ENCODE data around the gene C12orf75. TPM values are rescaled to one million over a fixed set of nuclear protein-coding genes. Genes with fewer than 3 reads are reported as not detected.
"Not testable (repeated sequence)": the region's sequence is repeated elsewhere in the genome, so short reads cannot be mapped to it uniquely, and the experiment has no call there.

Gene C12orf75
- total and polyA plus RNA-seq, 12 donors, result 6.0 to 94.2 (median 10.3) TPM

GRCh38 chr12:105294886-105295479, 35.5 kb upstream of the C12orf75 start:
- no peaks in the 10 kb centered on the region for H3K4me1 ChIP-seq (replicated peaks in 1 of 2)
- no peak overlapping the region for H3K27ac ChIP-seq
- intact Hi-C loops (cut with DNase I), result no loop called here
- H3K36me3 ChIP-seq (replicated peaks in 1 of 2), result no peaks in the 10 kb centered on the region
- TF ChIP-seq POLR2A (IDR thresholded peaks at IDR 0.05), result no peak
- no peak for TF ChIP-seq CTCF (IDR thresholded peaks at IDR 0.05)
- no peaks in the 10 kb centered on the region for H3K27me3 ChIP-seq
- no peak overlapping the region for H3K4me3 ChIP-seq
- H3K9me3 ChIP-seq (replicated peaks in 1 of 3), result no peaks in the 10 kb centered on the region
- WGBS, 4 donors, result 81 to 83% (median 82%) methylated on average over 4 of the region's 4 CpGs
- DNase-seq, result no peak

- no peaks in the 10 kb centered on the region for H3K36me3 ChIP-seq (replicated peaks in 1 of 2)
- 52 to 61% (median 57%) methylated on average over 8 of the region's 8 CpGs for WGBS, 4 donors
- intact Hi-C loops (cut with DNase I), result no loop called here
- H3K27me3 ChIP-seq, result no peaks in the 10 kb centered on the region
- DNase-seq, result no peak
- H3K9me3 ChIP-seq (replicated peaks in 1 of 3), result no peaks in the 10 kb centered on the region
- no peak for TF ChIP-seq POLR2A (IDR thresholded peaks at IDR 0.05)
- H3K27ac ChIP-seq, result no peak overlapping the region
- H3K4me3 ChIP-seq, result no peak overlapping the region
- no peaks in the 10 kb centered on the region for H3K4me1 ChIP-seq (replicated peaks in 1 of 2)
Observed at GRCh38 chr12:105296116-105297089, 34.1 kb upstream of the C12orf75 start.

- no peaks in the 10 kb centered on the region for H3K36me3 ChIP-seq (replicated peaks in 1 of 2)
- H3K4me3 ChIP-seq, result no peak overlapping the region
- no peak overlapping the region for H3K27ac ChIP-seq
- DNase-seq, result no peak
- intact Hi-C loops (cut with DNase I), result no loop called here
- H3K4me1 ChIP-seq (replicated peaks in 1 of 2), result no peaks in the 10 kb centered on the region
- H3K27me3 ChIP-seq, result no peaks in the 10 kb centered on the region
- H3K9me3 ChIP-seq (replicated peaks in 1 of 3), result no peaks in the 10 kb centered on the region
- WGBS, 4 donors, result 87 to 95% (median 91%) methylated on average over 6 of the region's 6 CpGs
- TF ChIP-seq POLR2A (IDR thresholded peaks at IDR 0.05) (no peak), CTCF (IDR thresholded peaks at IDR 0.05) (no peak)
Observed at GRCh38 chr12:105300883-105301282, 29.6 kb upstream of the C12orf75 start.

GRCh38 chr12:105301696-105302095, 28.8 kb upstream of the C12orf75 start:
- Histone ChIP-seq H3K4me1 (replicated peaks in 1 of 2) (no peaks in the 10 kb centered on the region), H3K4me3 (no peak overlapping the region), H3K9me3 (replicated peaks in 1 of 3) (no peaks in the 10 kb centered on the region), H3K36me3 (replicated peaks in 1 of 2) (no peaks in the 10 kb centered on the region), H3K27ac (no peak overlapping the region), H3K27me3 (no peaks in the 10 kb centered on the region)
- TF ChIP-seq POLR2A (IDR thresholded peaks at IDR 0.05), result no peak
- TF ChIP-seq CTCF (IDR thresholded peaks at IDR 0.05), result no peak
- 69 to 88% (median 82%) methylated on average over 4 to 5 of the region's 5 CpGs for WGBS, 4 donors
- DNase-seq, result no peak
- intact Hi-C loops (cut with DNase I), result no loop called here

GRCh38 chr12:105302986-105303385, 27.5 kb upstream of the C12orf75 start:
- H3K27me3 ChIP-seq; H3K9me3 ChIP-seq (replicated peaks in 1 of 3); intact Hi-C loops (cut with DNase I); DNase-seq; H3K4me1 ChIP-seq (replicated peaks in 1 of 2); H3K4me3 ChIP-seq; H3K27ac ChIP-seq; H3K36me3 ChIP-seq (replicated peaks in 1 of 2): not testable (repeated sequence)
- WGBS, 4 donors, result 90 to 97% (median 92%) methylated on average over 7 of the region's 7 CpGs

GRCh38 chr12:105304626-105305025, 25.9 kb upstream of the C12orf75 start:
- DNase-seq, result not testable (repeated sequence)

GRCh38 chr12:105307601-105308314, 22.7 kb upstream of the C12orf75 start:
- H3K27me3 ChIP-seq; H3K36me3 ChIP-seq (replicated peaks in 1 of 2); H3K9me3 ChIP-seq (replicated peaks in 1 of 3); intact Hi-C loops (cut with DNase I); DNase-seq; H3K27ac ChIP-seq; H3K4me3 ChIP-seq: not testable (repeated sequence)
- 62 to 65% (median 64%) methylated on average over 5 to 6 of the region's 6 CpGs for WGBS, 4 donors
- H3K4me1 ChIP-seq (replicated peaks in 1 of 2), result peaks cover 0 to 11% of the 10 kb centered on the region in 2 donors

More at GRCh38 chr12:105304626-105305025, 25.9 kb upstream of the C12orf75 start:
- H3K36me3 ChIP-seq (replicated peaks in 1 of 2); H3K27me3 ChIP-seq; H3K4me1 ChIP-seq (replicated peaks in 1 of 2); H3K4me3 ChIP-seq; H3K9me3 ChIP-seq (replicated peaks in 1 of 3); intact Hi-C loops (cut with DNase I); H3K27ac ChIP-seq: not testable (repeated sequence)
- WGBS, 4 donors, result 80 to 92% (median 87%) methylated on average over 2 of the region's 2 CpGs

Data from adrenal gland (tissue), 12 donors.